Endothelial cell of umbilical vein (primary cell): ENCODE measurements around the gene CD8B2. TPM values are rescaled to one million over a fixed set of nuclear protein-coding genes. Genes with fewer than 3 reads are reported as not detected.
"Not testable (repeated sequence)": the region's sequence is repeated elsewhere in the genome, so short reads cannot be mapped to it uniquely, and the experiment has no call there.

Experiments
- BruUV-seq: library from RNA; stranded (reverse); fragments of 400-500 nt; replicated peaks from 2 replicates; lab custom pipeline; 2021; lab: Mats Ljungman, UMichigan
- CTCF ChIA-PET: fragments of 300-600, 350-600 bp; sonication (Branson Sonifier 250); formaldehyde crosslinking; loops from one replicate; lab custom pipeline; 2021; ENCODE audit warnings: antibody characterized with exemption, inconsistent platforms; lab: Charles Lee
- POLR2A ChIA-PET: fragments of 300-600, 350-600 bp; sonication (Branson Sonifier 250); formaldehyde crosslinking; loops from one replicate; lab custom pipeline; 2021; ENCODE audit warnings: antibody characterized with exemption, inconsistent platforms; lab: Charles Lee
- DNase-seq: peaks from one replicate; pipeline ENCODE4 v3.0.0-alpha.2; 2011; ENCODE audit warnings: low read depth, low spot score
- FAIRE-seq: peaks from 2 replicates; lab custom pipeline; 2011; peaks lifted over from hg19 to GRCh38; lab: Jason Lieb, UNC
- H2AFZ ChIP-seq: 2 replicates; pipeline ENCODE4 v1.6.0; 2012; ENCODE audit warnings: low read depth, low read length, control low read depth, inconsistent platforms
- H3K27ac ChIP-seq: 2 replicates; pipeline ENCODE4 v1.5.1; 2011; ENCODE audit warnings: low read depth, mild to moderate bottlenecking, control low read depth, low read length, moderate library complexity; ENCODE audit not compliant: insufficient read depth
- H3K27me3 ChIP-seq, 2 experiments: 2 replicates each; pipeline versions ENCODE4 v1.6.0 to v1.6.1; 2011; ENCODE audit warnings: low read length in 2 of 2, mixed read lengths in 1 of 2; ENCODE audit not compliant: control insufficient read depth in 2 of 2, insufficient read depth in 2 of 2
- H3K36me3 ChIP-seq, 2 experiments: 2 replicates in 1 of 2; 3 replicates in 1 of 2; pipeline ENCODE4 v1.5.1; 2011; ENCODE audit warnings: low read length in 2 of 2, mild to moderate bottlenecking in 1 of 2, moderate library complexity in 1 of 2; ENCODE audit not compliant: control insufficient read depth in 2 of 2, insufficient read depth in 2 of 2; ENCODE audit errors: extremely low read depth in 1 of 2
- H3K4me1 ChIP-seq: 3 replicates; pipeline ENCODE4 v1.5.1; 2011; ENCODE audit warnings: mild to moderate bottlenecking, low read length; ENCODE audit not compliant: control insufficient read depth, insufficient read depth; ENCODE audit errors: extremely low read depth
- H3K4me2 ChIP-seq: 2 replicates; pipeline ENCODE4 v1.6.1; 2011; ENCODE audit warnings: low read length, control low read depth, mixed read lengths; ENCODE audit not compliant: insufficient read depth
- H3K4me3 ChIP-seq, 3 experiments: fragments of 200-600 bp in 1 of 3; sonication (generic), shearing (Covaris generic) in 1 of 3; replicated peaks in 1 of 3; 2 replicates each; pipeline ENCODE4 v1.5.1; 2011 to 2016; ENCODE audit warnings: control low read depth in 3 of 3, low read length in 3 of 3, mild to moderate bottlenecking in 2 of 3, inconsistent platforms in 1 of 3, low read depth in 1 of 3, moderate library complexity in 1 of 3; ENCODE audit not compliant: insufficient read depth in 1 of 3
- H3K79me2 ChIP-seq: 2 replicates; pipeline ENCODE4 v1.6.0; 2012; ENCODE audit warnings: low read length, inconsistent platforms; ENCODE audit not compliant: control insufficient read depth, insufficient read depth
- H3K9ac ChIP-seq: replicated peaks from 2 replicates; pipeline ENCODE3; 2011; ENCODE audit warnings: low read length, control low read depth; ENCODE audit not compliant: insufficient read depth; ENCODE audit errors: extremely low read depth
- H3K9me1 ChIP-seq: replicated peaks from 3 replicates; pipeline ENCODE4 v1.6.0; 2011; ENCODE audit warnings: mild to moderate bottlenecking, low read length; ENCODE audit not compliant: control insufficient read depth, insufficient read depth; ENCODE audit errors: extremely low read depth
- H3K9me3 ChIP-seq: replicated peaks from 2 replicates; pipeline ENCODE4 v1.5.1; 2012; ENCODE audit warnings: low read length, inconsistent platforms; ENCODE audit not compliant: control insufficient read depth, insufficient read depth
- H4K20me1 ChIP-seq: replicated peaks from 2 replicates; pipeline ENCODE3; 2011; ENCODE audit warnings: mild to moderate bottlenecking, low read length; ENCODE audit not compliant: control insufficient read depth, insufficient read depth; ENCODE audit errors: extremely low read depth
- dilution Hi-C: fragments of 300-500 bp; cut with MboI; formaldehyde crosslinking; loops from one replicate; pipeline ENCODE4 v1.15.0; 2019; ENCODE audit warnings: low sequenced_read_pairs; ENCODE audit not compliant: extremely low pct_ligation_motif_present
- intact Hi-C: fragments of 100-400 bp; cut with micrococcal nuclease; formaldehyde crosslinking; loops from one replicate; pipeline ENCODE4 v1.10.0; 2022
- polyA plus RNA-seq, 4 experiments: library from polyadenylated mRNA; depleted of rRNA in 3 of 4; stranded (reverse) in 3 of 4; unstranded in 1 of 4; fragments of >200 nt; gene quantifications; 2 replicates each; pipeline versions ENCODE4 v1.2.1 to v1.2.3, GENCODE V29; 2011 to 2012; ENCODE audit warnings: missing spikeins in 1 of 4
- total RNA-seq: library from RNA; stranded (reverse); gene quantifications from 2 replicates; pipeline ENCODE4 v1.2.3, GENCODE V29; 2021

CD8B2 gene
- total and polyA plus RNA-seq, 2 donors (not counting 3 experiments of a cell fraction or from before 2014, with no cell fraction given), result not detected

DNA sequence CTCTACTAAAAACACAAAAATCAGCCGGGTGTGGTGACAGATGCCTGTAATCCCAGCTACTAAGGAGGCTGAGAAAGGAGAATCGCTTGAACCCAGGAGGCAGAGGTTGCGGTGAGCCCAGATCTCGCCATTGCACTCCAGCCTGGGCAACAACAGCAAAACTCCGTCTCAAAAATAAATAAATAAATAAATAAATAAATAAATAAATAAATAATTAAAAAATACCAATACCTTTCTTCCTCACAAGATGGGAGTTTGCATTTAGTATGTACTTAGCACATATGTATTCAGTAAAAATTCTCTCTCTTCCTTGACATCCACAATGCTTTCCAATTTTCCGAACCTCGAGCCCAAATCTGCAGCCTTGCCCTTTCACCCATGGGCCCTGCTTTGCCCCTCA, 13.2 kb downstream of the CD8B2 start:
- intact Hi-C loops, POLR2A ChIA-PET, H3K27me3 ChIP-seq, CTCF ChIA-PET, BruUV-seq, dilution Hi-C loops, DNase-seq, H4K20me1 ChIP-seq, H3K4me2 ChIP-seq, H3K27ac ChIP-seq, H2AFZ ChIP-seq, H3K9ac ChIP-seq, H3K36me3 ChIP-seq, H3K9me1 ChIP-seq, H3K4me1 ChIP-seq, H3K79me2 ChIP-seq, H3K4me3 ChIP-seq, H3K9me3 ChIP-seq, FAIRE-seq: not testable (repeated sequence)

DNA sequence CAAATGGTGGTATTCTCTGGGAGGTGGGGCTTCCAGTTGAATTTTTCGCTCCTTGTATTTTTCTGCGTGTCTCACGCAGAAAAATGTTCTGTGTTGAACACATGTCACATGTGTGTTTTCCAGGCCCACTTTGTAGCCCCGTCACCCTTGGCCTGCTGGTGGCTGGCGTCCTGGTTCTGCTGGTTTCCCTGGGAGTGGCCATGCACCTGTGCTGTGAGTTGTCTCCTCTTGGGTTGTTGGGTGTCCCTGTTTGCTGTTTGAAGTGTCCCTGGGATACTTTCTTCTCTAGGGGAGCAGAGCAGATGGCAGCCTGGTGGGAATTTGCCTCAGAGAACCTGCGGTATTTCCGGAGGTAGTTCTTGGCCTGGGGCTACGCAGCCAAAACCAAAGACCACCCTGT, 15.2 kb downstream of the CD8B2 start:
- BruUV-seq, H4K20me1 ChIP-seq, POLR2A ChIA-PET, H3K4me1 ChIP-seq, H3K9me3 ChIP-seq, FAIRE-seq, dilution Hi-C loops, H3K9ac ChIP-seq, H3K9me1 ChIP-seq, H3K4me3 ChIP-seq, H2AFZ ChIP-seq, H3K27me3 ChIP-seq, DNase-seq, CTCF ChIA-PET, H3K79me2 ChIP-seq, H3K4me2 ChIP-seq, H3K27ac ChIP-seq, intact Hi-C loops, H3K36me3 ChIP-seq: not testable (repeated sequence)

GRCh38 chr2:106504192-106504591, 17.0 kb downstream of the CD8B2 start:
- H3K79me2 ChIP-seq, CTCF ChIA-PET, H3K27me3 ChIP-seq, H3K9ac ChIP-seq, H3K27ac ChIP-seq, H3K4me1 ChIP-seq, H2AFZ ChIP-seq, H4K20me1 ChIP-seq, H3K36me3 ChIP-seq, H3K9me1 ChIP-seq, DNase-seq, POLR2A ChIA-PET, dilution Hi-C loops, H3K4me2 ChIP-seq, H3K9me3 ChIP-seq, FAIRE-seq, intact Hi-C loops, H3K4me3 ChIP-seq, BruUV-seq: not testable (repeated sequence)

DNA sequence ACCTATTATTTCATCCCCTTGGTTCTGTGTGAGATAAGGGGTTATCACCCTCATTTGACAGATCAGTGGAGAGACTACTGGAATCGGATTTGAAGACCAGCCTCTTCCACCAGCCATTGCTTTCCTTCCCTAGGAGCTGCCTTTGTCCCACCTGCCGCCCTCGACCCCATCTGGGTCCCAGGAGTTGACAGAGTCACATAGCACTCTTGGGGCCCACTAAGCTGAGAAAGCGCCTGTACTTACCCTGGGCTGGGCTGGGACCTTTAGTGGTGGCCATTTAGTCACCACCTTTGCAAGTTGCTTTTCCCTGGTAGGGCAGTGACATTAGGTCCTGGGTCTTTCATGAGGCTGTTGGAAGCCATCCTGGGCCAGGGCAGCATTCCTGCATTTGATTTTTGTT, 17.6 kb downstream of the CD8B2 start:
- H3K4me1 ChIP-seq, H3K79me2 ChIP-seq, CTCF ChIA-PET, H2AFZ ChIP-seq, BruUV-seq, DNase-seq, FAIRE-seq, H3K27me3 ChIP-seq, H3K9me1 ChIP-seq, H3K27ac ChIP-seq, H3K9me3 ChIP-seq, H3K4me3 ChIP-seq, H3K9ac ChIP-seq, intact Hi-C loops, H3K4me2 ChIP-seq, POLR2A ChIA-PET, H4K20me1 ChIP-seq, H3K36me3 ChIP-seq, dilution Hi-C loops: not testable (repeated sequence)
